22Rv1 (cell line): Measurements from ENCODE around the gene SERINC3.

Source experiments
- ZFX ChIP-seq: fragments of 450-650 bp; IDR thresholded peaks from 2 replicates; pipeline ENCODE4 v1.6.1; 2017; ENCODE audit warnings: antibody characterized with exemption, borderline replicate concordance
- TF ChIP-seq, protein P1 (sequence below): fragments of 450-650 bp; IDR thresholded peaks from 2 replicates; pipeline ENCODE4 v1.5.1; 2017; ENCODE audit warnings: mild to moderate bottlenecking

DNA sequence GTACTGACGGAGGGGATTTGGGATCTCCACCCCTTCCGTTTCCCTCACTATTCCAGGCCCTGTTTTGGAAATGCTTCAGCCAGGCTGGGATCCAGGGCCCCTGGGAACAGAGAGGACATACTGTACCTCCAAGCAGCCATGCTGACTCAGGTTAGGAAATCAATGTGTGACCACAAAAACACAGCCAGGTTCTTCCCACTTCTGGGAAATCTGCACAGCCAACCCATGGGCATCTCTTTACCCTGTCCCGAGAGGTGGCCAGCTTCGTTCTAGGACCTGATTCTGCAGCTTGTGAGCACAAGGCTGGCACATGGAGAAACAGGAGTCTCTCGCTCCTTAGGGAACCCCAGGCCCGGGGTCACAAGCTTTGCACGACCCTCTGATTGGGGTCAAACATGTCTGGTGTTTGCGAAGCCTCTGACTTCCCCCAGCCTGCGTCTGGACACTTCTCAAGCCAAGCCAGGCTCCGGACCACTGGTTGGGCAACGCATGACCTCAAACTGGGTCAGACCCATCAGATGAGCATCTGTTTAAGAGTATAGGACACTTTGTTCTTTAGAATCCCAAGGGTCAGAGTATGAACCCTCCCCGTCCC lies 54.5 kb downstream of the SERINC3 start:
- TF ChIP-seq, protein P1, sequence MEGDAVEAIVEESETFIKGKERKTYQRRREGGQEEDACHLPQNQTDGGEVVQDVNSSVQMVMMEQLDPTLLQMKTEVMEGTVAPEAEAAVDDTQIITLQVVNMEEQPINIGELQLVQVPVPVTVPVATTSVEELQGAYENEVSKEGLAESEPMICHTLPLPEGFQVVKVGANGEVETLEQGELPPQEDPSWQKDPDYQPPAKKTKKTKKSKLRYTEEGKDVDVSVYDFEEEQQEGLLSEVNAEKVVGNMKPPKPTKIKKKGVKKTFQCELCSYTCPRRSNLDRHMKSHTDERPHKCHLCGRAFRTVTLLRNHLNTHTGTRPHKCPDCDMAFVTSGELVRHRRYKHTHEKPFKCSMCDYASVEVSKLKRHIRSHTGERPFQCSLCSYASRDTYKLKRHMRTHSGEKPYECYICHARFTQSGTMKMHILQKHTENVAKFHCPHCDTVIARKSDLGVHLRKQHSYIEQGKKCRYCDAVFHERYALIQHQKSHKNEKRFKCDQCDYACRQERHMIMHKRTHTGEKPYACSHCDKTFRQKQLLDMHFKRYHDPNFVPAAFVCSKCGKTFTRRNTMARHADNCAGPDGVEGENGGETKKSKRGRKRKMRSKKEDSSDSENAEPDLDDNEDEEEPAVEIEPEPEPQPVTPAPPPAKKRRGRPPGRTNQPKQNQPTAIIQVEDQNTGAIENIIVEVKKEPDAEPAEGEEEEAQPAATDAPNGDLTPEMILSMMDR = no peak
- no peak for TF ChIP-seq ZFX
